T follicular helper cell (primary cell): ENCODE data around the gene SHISA7.
A peak's percentile ranks its signal among the peaks of the same experiment; 100 is the strongest.

Source experiments
- DNase-seq: peaks from one replicate; pipeline ENCODE4 v3.0.0-alpha.2; 2020; ENCODE audit warnings: low read depth

The SHISA7 gene

DNA sequence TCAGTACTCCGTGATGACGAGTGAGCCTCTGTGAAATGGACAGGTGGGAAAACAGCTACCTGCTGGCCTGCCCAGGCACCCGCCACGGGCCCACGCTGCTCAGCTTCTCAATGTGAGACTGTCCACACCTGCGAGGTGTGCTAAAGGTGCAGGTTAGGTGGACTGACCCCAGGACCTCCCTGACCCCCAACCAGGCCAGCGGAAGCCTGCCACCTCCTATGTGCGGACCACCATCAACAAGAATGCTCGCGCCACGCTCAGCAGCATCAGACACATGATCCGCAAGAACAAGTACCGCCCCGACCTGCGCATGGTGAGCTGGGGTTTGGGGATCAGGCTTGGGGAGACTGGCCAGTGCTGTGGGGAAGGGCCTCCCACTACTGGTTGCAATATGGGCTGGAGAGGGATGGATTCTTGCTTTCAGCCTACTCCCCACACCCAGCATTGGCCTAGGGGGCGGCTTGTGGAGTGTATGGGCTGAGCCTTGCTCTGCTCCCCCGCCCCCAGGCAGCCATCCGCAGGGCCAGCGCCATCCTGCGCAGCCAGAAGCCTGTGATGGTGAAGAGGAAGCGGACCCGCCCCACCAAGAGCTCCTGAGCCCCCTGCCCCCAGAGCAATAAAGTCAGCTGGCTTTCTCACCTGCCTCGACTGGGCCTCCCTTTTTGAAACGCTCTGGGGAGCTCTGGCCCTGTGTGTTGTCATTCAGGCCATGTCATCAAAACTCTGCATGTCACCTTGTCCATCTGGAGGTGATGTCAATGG is 55.2 kb downstream of the SHISA7 start:
- no peak for DNase-seq

GRCh38 chr19:55386493-55386971 is 56.6 kb downstream of the SHISA7 start:
- DNase-seq = no peak

DNA sequence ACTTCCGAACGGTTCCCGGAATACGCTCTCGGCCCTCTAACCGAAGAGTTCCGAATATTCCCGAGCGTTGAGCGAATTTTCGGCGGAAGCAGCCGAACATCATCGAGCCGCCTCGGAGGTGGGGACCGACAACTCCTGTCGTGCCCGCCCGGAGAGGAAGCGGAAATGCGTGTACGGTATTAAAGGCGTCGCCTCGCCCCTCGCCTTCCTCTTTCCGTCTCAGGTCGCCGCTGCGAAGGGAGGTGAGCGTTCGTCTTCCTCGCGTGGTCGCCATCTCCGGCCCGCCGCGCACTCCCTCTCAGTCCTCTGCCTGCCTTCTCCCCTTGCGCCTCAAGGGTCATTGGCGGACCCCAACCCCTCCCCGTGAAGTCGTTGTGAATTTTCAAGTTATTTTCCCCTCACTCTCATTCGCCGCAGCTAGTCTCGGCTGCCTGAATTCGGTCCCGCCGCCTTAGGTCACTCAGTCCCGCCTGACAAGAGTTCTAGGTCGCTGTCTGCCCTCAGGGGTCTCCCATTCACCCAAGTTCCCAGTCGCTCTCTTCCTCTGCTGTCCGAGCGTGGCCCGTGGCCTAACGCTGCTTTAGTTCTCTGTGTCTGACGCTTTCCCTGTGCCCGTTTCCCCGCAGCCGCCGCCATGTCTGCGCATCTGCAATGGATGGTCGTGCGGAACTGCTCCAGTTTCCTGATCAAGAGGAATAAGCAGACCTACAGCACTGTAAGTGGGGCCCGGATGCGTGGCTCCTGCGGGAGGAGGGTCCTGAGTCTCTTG is 57.2 kb downstream of the SHISA7 start, which contains the start of gene RPL28:
RPL28 (plus strand) TSS at position 209 of the 769 bp plus-strand sequence; CDS start at position 635, 426 bp downstream.
- peak; percentile 97 for DNase-seq

GRCh38 chr19:55384920-55385723 is 58.0 kb downstream of the SHISA7 start:
- DNase-seq = peak; percentile 96

GRCh38 chr19:55384131-55384919 is 58.8 kb downstream of the SHISA7 start, which contains the start of gene TMEM238:
Gene TMEM238 (minus strand): TSS chr19:55384292. CDS start chr19:55384259, 33 bp downstream.
- no peak for DNase-seq

GRCh38 chr19:55383279-55384130 is 59.6 kb downstream of the SHISA7 start:
- DNase-seq = no peak

- no peak for DNase-seq
Measured at GRCh38 chr19:55382522-55383054, 60.5 kb downstream of the SHISA7 start.

DNA sequence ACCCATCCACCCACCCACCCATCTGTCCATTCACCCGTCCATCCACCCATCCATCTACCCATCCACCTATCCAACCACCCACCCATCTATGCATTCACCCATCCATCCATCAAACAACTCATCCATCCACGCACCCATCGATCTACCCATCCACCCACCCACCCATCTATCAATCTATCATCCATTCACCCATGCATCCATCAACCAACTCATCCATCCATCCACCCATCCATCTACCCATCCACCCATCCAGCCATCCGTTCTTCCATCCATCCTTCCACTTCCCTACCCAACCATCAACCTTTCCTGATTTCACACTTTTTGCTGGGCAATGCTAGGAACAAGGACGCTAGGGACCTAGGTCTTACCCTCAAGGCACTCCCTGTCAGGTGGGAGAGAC is 61.1 kb downstream of the SHISA7 start:
- DNase-seq = no peak

DNA sequence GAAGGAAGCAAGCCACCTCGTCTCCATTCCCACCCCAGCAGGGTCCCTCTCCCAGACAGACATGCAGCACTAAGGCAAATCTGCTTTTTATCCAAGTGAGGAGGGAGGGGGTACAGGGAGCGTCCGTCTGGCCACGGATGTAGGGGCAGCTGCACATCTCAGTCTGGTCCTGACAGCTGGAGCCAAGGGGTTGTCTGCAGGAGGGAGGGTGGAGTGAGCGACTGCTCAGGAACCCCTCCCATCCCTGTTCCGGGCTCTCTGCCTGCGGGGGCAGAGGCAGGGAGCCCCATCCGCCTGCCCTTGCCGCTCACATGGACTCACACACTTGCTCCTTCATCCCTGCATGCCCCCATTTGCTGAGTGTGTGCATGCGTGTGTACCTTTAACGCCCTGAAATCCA is 63.9 kb downstream of the SHISA7 start:
- no peak for DNase-seq
